ENCODE results near the gene PPM1D. TPM values are rescaled to one million over a fixed set of nuclear protein-coding genes. Genes with fewer than 3 reads are reported as not detected.

The PPM1D gene
- total and polyA plus RNA-seq, 4 experiments from 2014 or later = 7.0 to 19.4 (median 14.5) TPM

DNA sequence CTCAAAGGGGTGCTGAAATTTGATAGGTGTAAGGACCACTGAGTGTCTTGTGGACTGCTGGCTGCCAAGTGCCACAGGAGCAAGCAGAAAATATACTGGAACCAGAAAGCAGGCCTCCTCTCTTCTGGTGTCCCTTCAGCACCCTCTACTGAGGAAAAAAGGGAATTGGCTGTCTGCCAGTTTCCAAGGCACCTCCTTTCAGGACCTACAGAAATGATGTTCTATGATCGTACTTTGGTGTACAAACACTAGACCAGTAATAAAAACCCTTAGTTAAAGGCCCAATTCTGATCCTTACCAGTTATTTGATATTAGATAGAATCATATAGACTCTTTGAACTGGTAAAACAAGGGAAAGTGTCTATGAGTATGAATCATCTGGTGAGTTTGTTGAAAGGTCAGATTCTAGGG lies 41.8 kb downstream of the PPM1D start:
- no peaks in the 10 kb centered on the region for H3K4me1 ChIP-seq (ENCODE audit: insufficient read depth, low read length)
- Mint-ChIP-seq H3K27me3 (no peaks in the 10 kb centered on the region), H3K4me1 (peaks cover 5 to 15% (median 9%) of the 10 kb centered on the region in 4 donors), H3K4me3 (no peak overlapping the region), H3K27ac (peak overlapping the region in 1 of 7 donors; percentile 47), H3K9me3 (no peaks in the 10 kb centered on the region), H3K36me3 (peaks cover 4 to 33% of the 10 kb centered on the region in 2 donors)
- peak; percentile 45 to 61 (median 49) for DNase-seq
- CTCF ChIA-PET (ENCODE audit: partially characterized antibody) = no interaction called here
- no peak overlapping the region for H3K4me3 ChIP-seq (ENCODE audit: low read length in 2 of 2)
- H3K36me3 ChIP-seq (ENCODE audit: insufficient read depth, low read length) = no peaks in the 10 kb centered on the region
- H3K27ac ChIP-seq (ENCODE audit: low read depth, low read length) = no peak overlapping the region
- POLR2A ChIA-PET (ENCODE audit: partially characterized antibody) = no interaction called here
- H3K9me3 ChIP-seq (ENCODE audit: control insufficient read depth in 1 of 2, low read length in 2 of 2) = no peaks in the 10 kb centered on the region
- intact Hi-C loops (cut with micrococcal nuclease) = no loop called here
- H3K27me3 ChIP-seq (ENCODE audit: insufficient read depth, low read length) = no peaks in the 10 kb centered on the region

DNA sequence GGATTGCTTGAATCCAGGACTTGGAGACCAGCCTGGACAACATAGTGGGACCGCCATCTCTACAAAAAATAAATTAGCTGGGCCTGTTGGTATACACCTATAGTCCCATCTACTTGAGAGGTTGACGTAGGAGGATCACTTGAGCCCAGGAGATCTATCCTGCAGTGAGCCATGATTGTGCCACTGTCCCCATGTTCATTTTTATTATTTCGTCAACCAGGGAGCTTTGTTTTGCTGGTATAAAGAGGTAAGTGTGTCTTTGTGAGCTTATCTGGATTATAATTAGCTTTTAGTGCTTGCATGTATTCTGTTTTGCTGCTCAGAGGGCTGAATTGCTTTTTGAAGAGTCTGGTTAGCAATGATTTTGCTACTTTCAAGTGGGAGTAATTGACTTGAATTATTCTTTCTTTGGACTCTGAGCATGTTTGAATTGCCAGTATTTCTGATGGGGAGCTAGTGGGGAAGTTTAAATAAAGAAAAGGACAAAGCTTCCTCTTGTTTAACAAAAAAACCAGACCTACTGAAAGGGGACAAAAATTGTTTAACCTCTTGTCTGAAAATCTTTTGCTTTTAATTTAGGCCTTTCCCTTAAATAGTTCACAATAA lies 46.0 kb downstream of the PPM1D start:
- H3K9me3 ChIP-seq (ENCODE audit: control insufficient read depth in 1 of 2, low read length in 2 of 2) = no peaks in the 10 kb centered on the region
- H3K27me3 ChIP-seq (ENCODE audit: insufficient read depth, low read length) = no peaks in the 10 kb centered on the region
- H3K27ac ChIP-seq (ENCODE audit: low read depth, low read length) = no peak overlapping the region
- no peak for DNase-seq
- H3K36me3 ChIP-seq (ENCODE audit: insufficient read depth, low read length) = peaks cover 10% of the 10 kb centered on the region
- Mint-ChIP-seq H3K4me1 (peaks cover 7 to 13% (median 9%) of the 10 kb centered on the region in 4 donors), H3K9me3 (no peaks in the 10 kb centered on the region), H3K4me3 (no peak overlapping the region), H3K27me3 (no peaks in the 10 kb centered on the region), H3K36me3 (peaks cover 26 to 36% of the 10 kb centered on the region in 2 donors), H3K27ac (peak overlapping the region in 1 of 7 donors; percentile 43)
- POLR2A ChIA-PET (ENCODE audit: partially characterized antibody) = interaction anchor here (0.5 kb wide), 1 partner anchor 189 kb away, joined by 3 read pairs; no protein-coding TSS in a partner anchor
- intact Hi-C loops (cut with micrococcal nuclease) = no loop called here
- no peaks in the 10 kb centered on the region for H3K4me1 ChIP-seq (ENCODE audit: insufficient read depth, low read length)
- CTCF ChIA-PET (ENCODE audit: partially characterized antibody) = interaction anchor here (1.0 kb wide), 2 partner anchors 9 to 10 kb away, joined by 3 read pairs; no protein-coding TSS in a partner anchor
- H3K4me3 ChIP-seq (ENCODE audit: low read length in 2 of 2) = no peak overlapping the region

DNA sequence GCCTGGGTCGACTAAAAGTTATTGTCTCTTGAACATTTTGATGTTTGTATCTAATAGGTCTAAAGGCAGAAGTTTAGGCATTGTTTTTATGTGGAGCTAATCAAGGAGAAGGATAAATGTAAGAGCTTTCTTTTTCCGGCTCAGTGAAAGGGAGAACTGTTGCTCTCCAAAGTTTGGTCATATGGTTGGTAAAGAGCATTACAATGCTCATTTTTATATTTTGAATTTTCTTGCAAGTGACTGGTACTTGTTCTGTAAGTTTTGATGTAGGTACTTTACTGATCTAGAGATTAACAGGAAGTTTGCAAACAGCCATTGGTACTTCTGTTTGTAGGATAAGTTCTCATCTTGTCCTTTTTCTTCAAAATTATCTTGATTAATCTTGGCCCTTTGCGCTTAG lies 46.7 kb downstream of the PPM1D start:
- H3K4me1 ChIP-seq (ENCODE audit: insufficient read depth, low read length) = no peaks in the 10 kb centered on the region
- H3K36me3 ChIP-seq (ENCODE audit: insufficient read depth, low read length) = peaks cover 10% of the 10 kb centered on the region
- Mint-ChIP-seq H3K9me3 (no peaks in the 10 kb centered on the region), H3K4me3 (no peak overlapping the region), H3K27me3 (no peaks in the 10 kb centered on the region), H3K27ac (peak overlapping the region in 4 of 7 donors; percentile 7 to 68 (median 28)), H3K4me1 (peaks cover 7 to 15% (median 12%) of the 10 kb centered on the region in 4 donors), H3K36me3 (peaks cover 27 to 36% of the 10 kb centered on the region in 2 donors)
- CTCF ChIA-PET (ENCODE audit: partially characterized antibody) = interaction anchor here (1.0 kb wide), 2 partner anchors 10 kb away, joined by 3 read pairs; no protein-coding TSS in a partner anchor
- H3K27me3 ChIP-seq (ENCODE audit: insufficient read depth, low read length) = no peaks in the 10 kb centered on the region
- no peaks in the 10 kb centered on the region for H3K9me3 ChIP-seq (ENCODE audit: control insufficient read depth in 1 of 2, low read length in 2 of 2)
- intact Hi-C loops (cut with micrococcal nuclease) = no loop called here
- no peak overlapping the region for H3K4me3 ChIP-seq (ENCODE audit: low read length in 2 of 2)
- POLR2A ChIA-PET (ENCODE audit: partially characterized antibody) = no interaction called here
- no peak for DNase-seq
- H3K27ac ChIP-seq (ENCODE audit: low read depth, low read length) = no peak overlapping the region

DNA sequence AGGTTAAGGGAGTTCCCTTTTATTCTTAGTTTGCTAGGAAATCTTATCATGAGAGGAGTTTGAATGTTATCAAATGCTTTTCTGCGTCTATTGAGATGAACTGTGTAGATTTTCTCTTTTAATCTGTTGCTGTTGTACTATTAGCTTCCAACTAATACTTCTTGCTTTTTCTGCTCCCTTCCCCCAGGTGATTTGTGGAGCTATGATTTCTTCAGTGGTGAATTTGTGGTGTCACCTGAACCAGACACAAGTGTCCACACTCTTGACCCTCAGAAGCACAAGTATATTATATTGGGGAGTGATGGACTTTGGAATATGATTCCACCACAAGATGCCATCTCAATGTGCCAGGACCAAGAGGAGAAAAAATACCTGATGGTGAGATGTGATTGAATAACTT lies 47.7 kb downstream of the PPM1D start:
- H3K27ac Mint-ChIP-seq = no peak overlapping the region
- Histone ChIP-seq H3K4me3 (ENCODE audit: low read length in 2 of 2) (no peak overlapping the region), H3K27ac (ENCODE audit: low read depth, low read length) (no peak overlapping the region), H3K4me1 (ENCODE audit: insufficient read depth, low read length) (peaks cover 8% of the 10 kb centered on the region), H3K9me3 (ENCODE audit: control insufficient read depth in 1 of 2, low read length in 2 of 2) (no peaks in the 10 kb centered on the region), H3K36me3 (ENCODE audit: insufficient read depth, low read length) (peaks cover 10% of the 10 kb centered on the region), H3K27me3 (ENCODE audit: insufficient read depth, low read length) (no peaks in the 10 kb centered on the region)
- intact Hi-C loops (cut with micrococcal nuclease) = no loop called here
- no peak overlapping the region for H3K4me3 Mint-ChIP-seq
- DNase-seq = no peak
- ChIA-PET CTCF (ENCODE audit: partially characterized antibody) (interaction anchor here (4.2 kb wide), 1 partner anchor 10 kb away, joined by 30 read pairs; no protein-coding TSS in a partner anchor), POLR2A (ENCODE audit: partially characterized antibody) (no interaction called here)
- peaks cover 30 to 36% of the 10 kb centered on the region in 2 donors for H3K36me3 Mint-ChIP-seq
- H3K27me3 Mint-ChIP-seq = no peaks in the 10 kb centered on the region
- H3K9me3 Mint-ChIP-seq = no peaks in the 10 kb centered on the region
- peaks cover 12 to 22% (median 19%) of the 10 kb centered on the region in 4 donors for H3K4me1 Mint-ChIP-seq

DNA sequence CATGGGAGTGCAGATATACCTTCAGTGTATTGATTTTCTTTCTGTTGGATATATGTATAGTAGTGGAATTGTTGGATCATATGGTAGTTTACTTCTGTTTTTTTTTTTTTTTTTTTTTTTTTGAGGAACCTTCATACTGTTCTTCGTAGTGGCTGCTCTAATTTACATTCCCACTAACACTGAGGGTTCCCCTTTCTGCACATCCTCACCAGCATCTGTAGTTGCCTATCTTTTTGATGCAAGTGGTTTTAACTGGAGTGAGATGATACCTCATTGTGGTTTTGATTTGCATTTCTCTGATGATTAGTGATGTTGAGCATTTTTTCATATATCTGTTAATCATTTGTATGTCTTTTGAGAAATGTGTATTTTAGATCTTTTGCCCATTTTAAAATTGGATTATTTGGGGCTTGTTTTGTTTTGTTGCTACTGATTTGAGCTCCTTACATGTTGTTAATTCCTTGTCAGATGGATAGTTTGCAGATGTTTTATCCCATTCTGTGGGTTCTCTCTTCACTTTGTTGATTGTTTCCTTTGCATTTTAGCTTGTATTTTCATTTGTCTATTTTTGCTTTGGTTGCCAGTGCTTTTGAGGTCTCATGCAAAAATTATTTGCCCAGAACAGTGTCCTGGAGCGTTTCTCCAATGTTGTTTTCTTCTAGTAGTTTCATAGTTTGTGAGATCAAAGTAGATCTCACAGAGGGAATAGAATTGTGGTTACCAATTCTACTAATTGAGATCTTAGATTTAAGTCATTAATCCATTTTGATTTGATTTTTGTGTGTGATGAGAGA lies 52.7 kb downstream of the PPM1D start:
- peak overlapping the region in 2 of 7 donors; percentile 5 to 38 for H3K27ac Mint-ChIP-seq
- H3K27me3 Mint-ChIP-seq = no peaks in the 10 kb centered on the region
- POLR2A ChIA-PET (ENCODE audit: partially characterized antibody) = interaction anchor here (1.0 kb wide), 1 partner anchor 24 kb away, joined by 3 read pairs; the partner anchor contains the start of gene BCAS3
- peaks cover 14% of the 10 kb centered on the region for H3K4me1 ChIP-seq (ENCODE audit: insufficient read depth, low read length)
- H3K4me3 ChIP-seq (ENCODE audit: low read length in 2 of 2) = no peak overlapping the region
- CTCF ChIA-PET (ENCODE audit: partially characterized antibody) = interaction anchor here (1.2 kb wide), 1 partner anchor 14 kb away, joined by 3 read pairs; no protein-coding TSS in a partner anchor
- no peak overlapping the region for H3K27ac ChIP-seq (ENCODE audit: low read depth, low read length)
- H3K9me3 Mint-ChIP-seq = no peaks in the 10 kb centered on the region
- no peak for DNase-seq
- H3K9me3 ChIP-seq (ENCODE audit: control insufficient read depth in 1 of 2, low read length in 2 of 2) = no peaks in the 10 kb centered on the region
- intact Hi-C loops (cut with micrococcal nuclease) = no loop called here
- H3K36me3 ChIP-seq (ENCODE audit: insufficient read depth, low read length) = peaks cover 9% of the 10 kb centered on the region
- peaks cover 20 to 30% (median 27%) of the 10 kb centered on the region in 4 donors for H3K4me1 Mint-ChIP-seq
- peak overlapping the region in 2 of 8 donors; percentile 15 to 33 for H3K4me3 Mint-ChIP-seq
- no peaks in the 10 kb centered on the region for H3K27me3 ChIP-seq (ENCODE audit: insufficient read depth, low read length)
- peaks cover 38 to 49% of the 10 kb centered on the region in 2 donors for H3K36me3 Mint-ChIP-seq

DNA sequence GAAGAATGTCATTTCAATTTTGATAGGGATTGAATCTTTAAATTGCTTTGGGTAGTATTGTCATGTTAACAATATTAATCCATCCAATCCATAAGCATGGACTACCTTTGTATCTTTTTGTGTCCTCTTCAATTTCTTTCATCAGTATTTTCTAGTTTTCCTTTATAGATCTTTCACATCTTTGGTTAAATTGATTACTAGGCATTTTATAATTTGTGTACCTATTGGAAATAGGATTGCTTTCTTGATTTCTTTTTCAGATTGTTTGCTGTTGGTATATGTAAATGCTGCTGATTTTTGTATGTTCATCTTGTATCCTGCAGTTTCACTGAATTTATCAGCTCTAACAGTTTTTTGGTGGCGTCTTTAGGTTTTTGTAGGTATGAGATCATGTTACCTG lies 53.6 kb downstream of the PPM1D start:
- H3K27ac ChIP-seq (ENCODE audit: low read depth, low read length) = no peak overlapping the region
- no peak for DNase-seq
- H3K27me3 ChIP-seq (ENCODE audit: insufficient read depth, low read length) = no peaks in the 10 kb centered on the region
- H3K4me3 ChIP-seq (ENCODE audit: low read length in 2 of 2) = no peak overlapping the region
- no peaks in the 10 kb centered on the region for H3K9me3 ChIP-seq (ENCODE audit: control insufficient read depth in 1 of 2, low read length in 2 of 2)
- peaks cover 32 to 45% of the 10 kb centered on the region in 2 donors for H3K36me3 Mint-ChIP-seq
- peaks cover 20 to 30% (median 27%) of the 10 kb centered on the region in 4 donors for H3K4me1 Mint-ChIP-seq
- intact Hi-C loops (cut with micrococcal nuclease) = no loop called here
- peaks cover 14% of the 10 kb centered on the region for H3K4me1 ChIP-seq (ENCODE audit: insufficient read depth, low read length)
- H3K9me3 Mint-ChIP-seq = no peaks in the 10 kb centered on the region
- H3K27ac Mint-ChIP-seq = no peak overlapping the region
- H3K27me3 Mint-ChIP-seq = no peaks in the 10 kb centered on the region
- ChIA-PET POLR2A (ENCODE audit: partially characterized antibody) (no interaction called here), CTCF (ENCODE audit: partially characterized antibody) (interaction anchor here (1.2 kb wide), 1 partner anchor 14 kb away, joined by 3 read pairs; no protein-coding TSS in a partner anchor)
- peaks cover 4% of the 10 kb centered on the region for H3K36me3 ChIP-seq (ENCODE audit: insufficient read depth, low read length)
- no peak overlapping the region for H3K4me3 Mint-ChIP-seq

DNA sequence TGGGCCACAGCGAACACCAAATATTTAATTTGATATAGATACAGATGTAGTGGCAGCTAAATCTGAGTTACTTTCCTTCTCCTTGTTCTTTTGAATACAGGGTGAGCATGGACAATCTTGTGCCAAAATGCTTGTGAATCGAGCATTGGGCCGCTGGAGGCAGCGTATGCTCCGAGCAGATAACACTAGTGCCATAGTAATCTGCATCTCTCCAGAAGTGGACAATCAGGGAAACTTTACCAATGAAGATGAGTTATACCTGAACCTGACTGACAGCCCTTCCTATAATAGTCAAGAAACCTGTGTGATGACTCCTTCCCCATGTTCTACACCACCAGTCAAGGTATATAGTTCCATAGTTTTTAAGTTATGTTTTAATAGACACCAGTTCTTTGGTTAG lies 56.5 kb downstream of the PPM1D start:
- H3K9me3 ChIP-seq (ENCODE audit: control insufficient read depth in 1 of 2, low read length in 2 of 2) = no peaks in the 10 kb centered on the region
- no peak overlapping the region for H3K4me3 ChIP-seq (ENCODE audit: low read length in 2 of 2)
- ChIA-PET CTCF (ENCODE audit: partially characterized antibody) (interaction anchor here (0.8 to 1.6 kb wide), 2 partner anchors 10 to 18 kb away, joined by 3 read pairs; no protein-coding TSS in a partner anchor), POLR2A (ENCODE audit: partially characterized antibody) (no interaction called here)
- H3K27me3 Mint-ChIP-seq = no peaks in the 10 kb centered on the region
- peaks cover 14% of the 10 kb centered on the region for H3K4me1 ChIP-seq (ENCODE audit: insufficient read depth, low read length)
- H3K4me1 Mint-ChIP-seq = peaks cover 16 to 25% (median 23%) of the 10 kb centered on the region in 4 donors
- peak overlapping the region in 1 of 7 donors; percentile 79 for H3K27ac Mint-ChIP-seq
- no peak for DNase-seq
- H3K36me3 ChIP-seq (ENCODE audit: insufficient read depth, low read length) = no peaks in the 10 kb centered on the region
- H3K9me3 Mint-ChIP-seq = no peaks in the 10 kb centered on the region
- no peaks in the 10 kb centered on the region for H3K27me3 ChIP-seq (ENCODE audit: insufficient read depth, low read length)
- intact Hi-C loops (cut with micrococcal nuclease) = no loop called here
- peaks cover 10 to 40% of the 10 kb centered on the region in 2 donors for H3K36me3 Mint-ChIP-seq
- no peak overlapping the region for H3K4me3 Mint-ChIP-seq
- H3K27ac ChIP-seq (ENCODE audit: low read depth, low read length) = no peak overlapping the region
